Chondrocyte (in vitro differentiated cells): ENCODE measurements around the gene RFNG. TPM values are rescaled to one million over a fixed set of nuclear protein-coding genes. Genes with fewer than 3 reads are reported as not detected.

Experiments used
- DNase-seq: peaks from one replicate; pipeline ENCODE4 v3.0.0; 2021; ENCODE audit warnings: mixed read lengths, low spot score
- H3K27ac Mint-ChIP-seq: one replicate; pipeline ENCODE4 v1.8.0; 2021; ENCODE audit warnings: mild to moderate bottlenecking, moderate library complexity, mixed read lengths; ENCODE audit not compliant: unreplicated experiment
- H3K27me3 Mint-ChIP-seq: 2 replicates; pipeline ENCODE4 v1.8.0; 2021; ENCODE audit warnings: low read depth, mixed read lengths
- H3K36me3 Mint-ChIP-seq: 2 replicates; pipeline ENCODE4 v1.8.0; 2021; ENCODE audit warnings: low read depth, mixed read lengths
- H3K4me1 Mint-ChIP-seq: 2 replicates; pipeline ENCODE4 v1.8.0; 2021; ENCODE audit warnings: low read depth, mild to moderate bottlenecking, mixed read lengths
- H3K4me3 Mint-ChIP-seq: one replicate; pipeline ENCODE4 v1.8.0; 2021; ENCODE audit warnings: mild to moderate bottlenecking, moderate library complexity, mixed read lengths; ENCODE audit not compliant: unreplicated experiment
- H3K9me3 Mint-ChIP-seq: 2 replicates; pipeline ENCODE4 v1.8.0; 2021; ENCODE audit warnings: low read depth, mixed read lengths
- total RNA-seq: library from RNA; stranded (reverse); gene quantifications from 3 replicates; pipeline ENCODE4 v1.2.1, GENCODE V29; 2021
- TF ChIP-seq, protein P1 (sequence below): fragments of 200-600 bp; sonication (generic); IDR thresholded peaks from 2 replicates; pipeline ENCODE4 v1.5.0; 2021; ENCODE audit warnings: antibody characterized with exemption, mild to moderate bottlenecking, moderate library complexity

The RFNG gene
- total RNA-seq, 1 donor from 2014 or later = 47.4 TPM

DNA sequence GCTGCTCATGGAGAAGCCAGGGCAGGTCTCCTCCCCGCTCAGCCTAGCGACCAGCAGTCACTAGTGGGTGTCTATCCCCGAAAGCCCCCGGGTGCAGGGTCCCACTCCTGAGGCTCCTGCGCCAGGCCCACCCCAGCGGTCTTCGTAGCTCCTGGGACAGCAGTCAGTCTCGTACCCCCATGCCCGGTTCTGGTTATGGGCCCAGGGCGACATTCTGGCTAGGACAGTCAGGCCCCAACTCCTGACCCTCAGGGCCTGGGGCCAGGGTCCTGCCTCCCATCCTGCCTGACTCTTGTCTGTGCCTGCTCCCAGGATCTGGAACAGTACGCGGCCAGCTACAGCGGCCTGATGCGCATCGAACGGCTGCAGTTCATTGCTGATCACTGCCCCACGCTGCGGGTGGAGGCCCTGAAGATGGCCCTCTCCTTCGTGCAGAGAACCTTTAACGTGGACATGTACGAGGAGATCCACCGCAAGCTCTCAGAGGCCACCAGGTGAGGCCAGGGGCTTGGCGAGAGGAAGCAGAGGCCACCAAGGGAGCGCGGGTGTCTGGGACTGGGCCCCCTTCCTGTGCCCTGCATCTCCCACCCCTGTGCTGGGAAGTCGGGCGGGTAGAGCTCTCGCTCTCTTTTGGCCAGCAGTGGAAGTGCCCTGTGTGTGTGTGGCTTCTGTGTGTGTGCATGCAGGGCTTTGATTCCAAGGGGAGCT is 2.1 kb upstream of the RFNG start:
- H3K27ac Mint-ChIP-seq = no peak overlapping the region
- TF ChIP-seq, protein P1, sequence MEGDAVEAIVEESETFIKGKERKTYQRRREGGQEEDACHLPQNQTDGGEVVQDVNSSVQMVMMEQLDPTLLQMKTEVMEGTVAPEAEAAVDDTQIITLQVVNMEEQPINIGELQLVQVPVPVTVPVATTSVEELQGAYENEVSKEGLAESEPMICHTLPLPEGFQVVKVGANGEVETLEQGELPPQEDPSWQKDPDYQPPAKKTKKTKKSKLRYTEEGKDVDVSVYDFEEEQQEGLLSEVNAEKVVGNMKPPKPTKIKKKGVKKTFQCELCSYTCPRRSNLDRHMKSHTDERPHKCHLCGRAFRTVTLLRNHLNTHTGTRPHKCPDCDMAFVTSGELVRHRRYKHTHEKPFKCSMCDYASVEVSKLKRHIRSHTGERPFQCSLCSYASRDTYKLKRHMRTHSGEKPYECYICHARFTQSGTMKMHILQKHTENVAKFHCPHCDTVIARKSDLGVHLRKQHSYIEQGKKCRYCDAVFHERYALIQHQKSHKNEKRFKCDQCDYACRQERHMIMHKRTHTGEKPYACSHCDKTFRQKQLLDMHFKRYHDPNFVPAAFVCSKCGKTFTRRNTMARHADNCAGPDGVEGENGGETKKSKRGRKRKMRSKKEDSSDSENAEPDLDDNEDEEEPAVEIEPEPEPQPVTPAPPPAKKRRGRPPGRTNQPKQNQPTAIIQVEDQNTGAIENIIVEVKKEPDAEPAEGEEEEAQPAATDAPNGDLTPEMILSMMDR = no peak
- DNase-seq = no peak
- H3K27me3 Mint-ChIP-seq = no peaks in the 10 kb centered on the region
- no peaks in the 10 kb centered on the region for H3K9me3 Mint-ChIP-seq
- peaks cover 17% of the 10 kb centered on the region for H3K4me1 Mint-ChIP-seq
- peaks cover 1% of the 10 kb centered on the region for H3K36me3 Mint-ChIP-seq
- peak overlapping the region; percentile 25 for H3K4me3 Mint-ChIP-seq

DNA sequence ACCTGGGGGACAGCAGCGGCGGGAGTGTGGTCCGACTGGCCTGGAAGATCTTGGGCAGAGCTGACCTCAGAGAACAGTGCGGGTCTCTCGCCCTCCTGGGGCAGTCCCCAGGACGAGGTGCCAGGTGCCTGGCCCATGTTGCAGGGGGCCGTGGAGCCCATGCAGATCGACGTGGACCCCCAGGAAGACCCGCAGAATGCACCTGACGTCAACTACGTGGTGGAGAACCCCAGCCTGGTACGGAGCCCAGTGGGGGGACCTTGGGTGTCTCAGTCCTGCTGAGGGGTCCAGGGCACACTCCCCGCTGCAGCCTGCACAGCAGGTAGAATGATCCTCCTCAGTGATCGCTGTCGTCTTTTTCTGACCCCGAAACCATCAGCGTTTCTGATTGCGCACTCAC is 1.5 kb upstream of the RFNG start:
- TF ChIP-seq, protein P1 = no peak
- Mint-ChIP-seq H3K36me3 (peaks cover 1% of the 10 kb centered on the region), H3K4me1 (peaks cover 17% of the 10 kb centered on the region), H3K27ac (no peak overlapping the region), H3K4me3 (peak overlapping the region; percentile 86), H3K27me3 (no peaks in the 10 kb centered on the region), H3K9me3 (no peaks in the 10 kb centered on the region)
- no peak for DNase-seq

DNA sequence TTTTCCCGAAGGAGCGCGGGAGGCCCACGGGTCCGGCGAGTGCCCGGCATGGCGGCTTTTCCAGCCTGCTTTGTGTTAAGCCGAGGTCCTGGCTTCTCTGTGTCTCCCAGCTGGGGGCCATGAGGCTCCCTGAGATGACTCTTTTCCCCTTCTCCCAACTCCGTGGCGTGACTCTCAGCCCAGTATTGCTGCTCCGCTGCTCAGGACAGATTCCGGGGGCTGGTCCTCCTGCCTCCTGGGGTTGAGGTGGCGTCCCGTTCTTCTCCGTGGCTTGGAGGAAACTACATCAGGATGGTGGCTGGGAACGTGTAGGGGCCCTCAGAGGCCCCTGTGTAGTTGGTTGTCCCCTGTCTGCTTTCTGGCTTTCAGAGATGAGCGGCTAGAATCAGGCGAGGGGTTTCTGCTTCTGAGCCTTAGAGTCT is 1.0 kb upstream of the RFNG start:
- peak overlapping the region; percentile 86 for H3K4me3 Mint-ChIP-seq
- H3K36me3 Mint-ChIP-seq = peaks cover 1% of the 10 kb centered on the region
- H3K27me3 Mint-ChIP-seq = no peaks in the 10 kb centered on the region
- TF ChIP-seq, protein P1 = no peak
- no peaks in the 10 kb centered on the region for H3K9me3 Mint-ChIP-seq
- H3K4me1 Mint-ChIP-seq = peaks cover 17% of the 10 kb centered on the region
- no peak for DNase-seq
- H3K27ac Mint-ChIP-seq = no peak overlapping the region

DNA sequence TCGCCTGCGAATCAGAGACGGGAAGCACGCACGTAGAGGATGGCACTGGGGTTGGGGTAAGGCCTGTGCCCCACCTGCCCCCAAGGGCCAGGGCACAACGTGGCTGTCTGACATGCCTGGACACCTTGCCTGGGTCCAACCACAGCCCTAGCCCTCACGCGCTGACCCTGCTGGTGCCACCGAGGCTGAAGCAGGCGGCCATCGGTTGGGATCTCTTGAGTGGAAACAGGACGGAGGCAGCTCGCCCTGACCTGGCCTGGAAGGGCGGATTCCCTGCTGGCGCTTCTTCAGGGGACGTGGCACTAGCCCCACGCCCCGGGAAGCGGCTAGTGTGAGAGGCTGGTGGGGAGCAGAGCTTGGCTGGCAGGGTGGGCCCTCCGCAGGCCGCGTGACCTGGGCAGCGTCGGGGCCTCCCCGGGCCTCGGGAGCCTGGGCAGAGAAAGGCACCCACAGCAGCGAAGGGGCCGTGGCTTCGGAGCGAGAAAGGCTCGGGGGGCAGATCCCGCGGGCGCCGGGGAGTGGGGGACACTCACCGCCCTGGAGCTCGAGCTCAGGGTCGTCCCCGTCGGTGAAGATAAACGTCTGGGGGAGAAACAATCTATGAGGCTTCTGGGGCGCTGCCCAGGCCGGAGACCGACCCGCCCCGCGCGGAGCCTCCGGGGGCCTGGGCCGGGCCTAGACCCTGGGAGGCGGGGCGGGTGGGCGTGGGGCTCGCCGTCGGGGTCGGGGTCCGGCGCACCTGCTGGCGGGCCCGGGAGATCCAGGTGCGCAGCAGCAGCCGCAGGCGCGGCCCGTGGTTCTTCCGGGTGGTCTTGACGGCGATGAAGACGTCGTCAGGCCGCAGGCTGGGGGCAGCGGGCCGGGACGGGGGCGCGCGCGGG is 610 bp downstream of the RFNG start:
- Mint-ChIP-seq H3K27me3 (no peaks in the 10 kb centered on the region), H3K9me3 (no peaks in the 10 kb centered on the region), H3K4me1 (peaks cover 17% of the 10 kb centered on the region), H3K4me3 (peak overlapping the region; percentile 86), H3K27ac (peak overlapping the region; percentile 80), H3K36me3 (peaks cover 10% of the 10 kb centered on the region)
- TF ChIP-seq, protein P1 = no peak
- no peak for DNase-seq

DNA sequence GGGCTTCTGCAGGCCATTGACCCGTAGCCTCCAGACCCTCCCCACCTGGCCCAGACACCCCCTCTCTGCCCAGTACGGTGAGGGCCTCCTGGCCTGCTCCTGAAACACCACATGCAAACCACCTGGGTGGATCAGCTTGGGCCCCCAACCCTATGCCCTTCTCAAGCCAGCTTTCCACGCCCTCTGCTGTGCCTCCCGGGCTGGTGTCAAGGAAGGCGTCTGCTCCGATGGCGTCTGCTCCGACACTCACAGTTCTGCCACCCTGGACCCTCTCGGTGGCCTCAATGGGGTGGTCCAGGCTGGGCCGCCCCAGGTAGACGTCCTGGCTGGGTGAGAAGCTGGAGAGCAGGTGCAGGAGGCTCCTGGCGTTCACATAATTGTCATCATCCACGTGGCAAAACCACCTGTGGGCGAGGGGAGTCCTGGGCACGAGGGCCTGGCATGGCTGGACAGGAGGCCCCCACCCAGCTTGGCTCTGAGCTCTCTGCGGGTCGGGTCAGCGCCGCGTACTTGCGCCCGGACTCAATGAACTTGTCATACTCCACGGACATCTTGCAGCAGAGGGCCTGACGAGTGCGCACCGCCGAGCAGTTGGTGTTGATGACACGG is 1.4 kb downstream of the RFNG start:
- no peaks in the 10 kb centered on the region for H3K27me3 Mint-ChIP-seq
- H3K27ac Mint-ChIP-seq = no peak overlapping the region
- peaks cover 17% of the 10 kb centered on the region for H3K4me1 Mint-ChIP-seq
- TF ChIP-seq, protein P1 = no peak
- no peaks in the 10 kb centered on the region for H3K9me3 Mint-ChIP-seq
- DNase-seq = no peak
- peak overlapping the region; percentile 86 for H3K4me3 Mint-ChIP-seq
- H3K36me3 Mint-ChIP-seq = peaks cover 10% of the 10 kb centered on the region
